Measurements from ENCODE around the gene NLRP3. TPM values are rescaled to one million over a fixed set of nuclear protein-coding genes. Genes with fewer than 3 reads are reported as not detected.
A peak's percentile ranks its signal among the peaks of the same experiment; 100 is the strongest.
"Not testable (repeated sequence)": the region's sequence is repeated elsewhere in the genome, so short reads cannot be mapped to it uniquely, and the experiment has no call there.

NLRP3 gene
- total and polyA plus RNA-seq, 9 of the 15 experiments (the other 6 are each of a cell fraction or from before 2014, with no cell fraction given) = not detected

DNA sequence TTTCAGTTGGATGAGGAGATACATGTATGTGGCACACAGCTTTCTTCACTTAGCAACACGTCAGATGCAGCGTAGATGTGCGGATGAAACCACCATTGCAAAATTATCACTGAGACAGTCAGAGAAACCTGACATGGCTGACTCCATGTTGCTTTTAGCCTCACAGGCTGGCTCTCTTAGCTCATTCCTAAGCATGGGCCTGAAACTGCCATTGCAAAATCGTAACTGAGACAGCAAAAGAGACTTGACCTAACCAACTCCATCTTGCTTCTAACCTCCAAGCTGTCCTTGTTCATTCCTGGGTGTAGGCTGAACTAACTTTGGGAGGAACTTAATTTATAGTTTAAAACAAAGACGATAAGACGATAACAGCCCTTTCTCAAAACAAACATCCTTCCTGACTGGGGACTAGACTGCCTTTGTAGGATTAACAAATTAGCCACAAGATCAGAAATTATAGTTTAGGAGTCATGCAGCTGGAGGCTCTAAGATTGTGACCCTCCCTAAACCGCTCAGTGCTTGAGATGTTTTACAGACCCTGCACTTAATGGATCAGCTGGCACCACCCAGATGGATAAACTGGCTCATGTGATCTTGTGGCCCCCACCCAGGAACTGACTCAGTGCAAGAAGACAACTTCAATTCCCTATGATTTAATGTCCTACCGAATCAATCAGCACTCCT, 41.2 kb upstream of the NLRP3 start (continued):
- TF ChIP-seq, protein P1, sequence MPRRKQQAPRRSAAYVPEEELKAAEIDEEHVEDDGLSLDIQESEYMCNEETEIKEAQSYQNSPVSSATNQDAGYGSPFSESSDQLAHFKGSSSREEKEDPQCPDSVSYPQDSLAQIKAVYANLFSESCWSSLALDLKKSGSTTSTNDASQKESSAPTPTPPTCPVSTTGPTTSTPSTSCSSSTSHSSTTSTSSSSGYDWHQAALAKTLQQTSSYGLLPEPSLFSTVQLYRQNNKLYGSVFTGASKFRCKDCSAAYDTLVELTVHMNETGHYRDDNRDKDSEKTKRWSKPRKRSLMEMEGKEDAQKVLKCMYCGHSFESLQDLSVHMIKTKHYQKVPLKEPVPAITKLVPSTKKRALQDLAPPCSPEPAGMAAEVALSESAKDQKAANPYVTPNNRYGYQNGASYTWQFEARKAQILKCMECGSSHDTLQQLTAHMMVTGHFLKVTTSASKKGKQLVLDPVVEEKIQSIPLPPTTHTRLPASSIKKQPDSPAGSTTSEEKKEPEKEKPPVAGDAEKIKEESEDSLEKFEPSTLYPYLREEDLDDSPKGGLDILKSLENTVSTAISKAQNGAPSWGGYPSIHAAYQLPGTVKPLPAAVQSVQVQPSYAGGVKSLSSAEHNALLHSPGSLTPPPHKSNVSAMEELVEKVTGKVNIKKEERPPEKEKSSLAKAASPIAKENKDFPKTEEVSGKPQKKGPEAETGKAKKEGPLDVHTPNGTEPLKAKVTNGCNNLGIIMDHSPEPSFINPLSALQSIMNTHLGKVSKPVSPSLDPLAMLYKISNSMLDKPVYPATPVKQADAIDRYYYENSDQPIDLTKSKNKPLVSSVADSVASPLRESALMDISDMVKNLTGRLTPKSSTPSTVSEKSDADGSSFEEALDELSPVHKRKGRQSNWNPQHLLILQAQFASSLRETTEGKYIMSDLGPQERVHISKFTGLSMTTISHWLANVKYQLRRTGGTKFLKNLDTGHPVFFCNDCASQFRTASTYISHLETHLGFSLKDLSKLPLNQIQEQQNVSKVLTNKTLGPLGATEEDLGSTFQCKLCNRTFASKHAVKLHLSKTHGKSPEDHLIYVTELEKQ (CRISPR knock-in tag; IDR thresholded peaks at IDR 0.05) = peak; percentile 93
- TF ChIP-seq ZNF583 (CRISPR knock-in tag; IDR thresholded peaks at IDR 0.05) (peak; percentile 97), BACH1 (tag; IDR thresholded peaks at IDR 0.05) (peak; percentile 89), GTF2E2 (tag; IDR thresholded peaks at IDR 0.05) (0 out of 2 replicates have a peak, but pooled peaks have one; percentile 49), KLF1 (tag; IDR thresholded peaks at IDR 0.05) (0 out of 2 replicates have a peak, but pooled peaks have one; percentile 55), MAFG (tag; conservative IDR thresholded peaks at IDR 0.05) (peak; percentile 37; the same call in 1 of the 2 replicates), ZNF766 (CRISPR knock-in tag; conservative IDR thresholded peaks at IDR 0.05) (peak; percentile 95), PPARD (CRISPR knock-in tag; IDR thresholded peaks at IDR 0.05) (peak; percentile 64; the same call in 1 of the 2 replicates), E2F3 (CRISPR knock-in tag; IDR thresholded peaks at IDR 0.05) (peak; percentile 96), PYGO2 (tag; IDR thresholded peaks at IDR 0.05) (peak; percentile 94), SMAD3 (CRISPR knock-in tag; conservative IDR thresholded peaks at IDR 0.05) (peak; percentile 99), PTTG1 (tag; IDR thresholded peaks at IDR 0.05; ENCODE audit: low read depth) (peak; percentile 91)
- TF ChIP-seq, protein P2, sequence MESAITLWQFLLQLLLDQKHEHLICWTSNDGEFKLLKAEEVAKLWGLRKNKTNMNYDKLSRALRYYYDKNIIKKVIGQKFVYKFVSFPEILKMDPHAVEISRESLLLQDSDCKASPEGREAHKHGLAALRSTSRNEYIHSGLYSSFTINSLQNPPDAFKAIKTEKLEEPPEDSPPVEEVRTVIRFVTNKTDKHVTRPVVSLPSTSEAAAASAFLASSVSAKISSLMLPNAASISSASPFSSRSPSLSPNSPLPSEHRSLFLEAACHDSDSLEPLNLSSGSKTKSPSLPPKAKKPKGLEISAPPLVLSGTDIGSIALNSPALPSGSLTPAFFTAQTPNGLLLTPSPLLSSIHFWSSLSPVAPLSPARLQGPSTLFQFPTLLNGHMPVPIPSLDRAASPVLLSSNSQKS (CRISPR knock-in tag; IDR thresholded peaks at IDR 0.05) = peak; percentile 93
- TF ChIP-seq, protein P3, sequence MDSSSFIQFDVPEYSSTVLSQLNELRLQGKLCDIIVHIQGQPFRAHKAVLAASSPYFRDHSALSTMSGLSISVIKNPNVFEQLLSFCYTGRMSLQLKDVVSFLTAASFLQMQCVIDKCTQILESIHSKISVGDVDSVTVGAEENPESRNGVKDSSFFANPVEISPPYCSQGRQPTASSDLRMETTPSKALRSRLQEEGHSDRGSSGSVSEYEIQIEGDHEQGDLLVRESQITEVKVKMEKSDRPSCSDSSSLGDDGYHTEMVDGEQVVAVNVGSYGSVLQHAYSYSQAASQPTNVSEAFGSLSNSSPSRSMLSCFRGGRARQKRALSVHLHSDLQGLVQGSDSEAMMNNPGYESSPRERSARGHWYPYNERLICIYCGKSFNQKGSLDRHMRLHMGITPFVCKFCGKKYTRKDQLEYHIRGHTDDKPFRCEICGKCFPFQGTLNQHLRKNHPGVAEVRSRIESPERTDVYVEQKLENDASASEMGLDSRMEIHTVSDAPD (CRISPR knock-in tag; IDR thresholded peaks at IDR 0.05) = 0 out of 2 replicates have a peak, but pooled peaks have one; percentile 77
- TF ChIP-seq, protein P4, sequence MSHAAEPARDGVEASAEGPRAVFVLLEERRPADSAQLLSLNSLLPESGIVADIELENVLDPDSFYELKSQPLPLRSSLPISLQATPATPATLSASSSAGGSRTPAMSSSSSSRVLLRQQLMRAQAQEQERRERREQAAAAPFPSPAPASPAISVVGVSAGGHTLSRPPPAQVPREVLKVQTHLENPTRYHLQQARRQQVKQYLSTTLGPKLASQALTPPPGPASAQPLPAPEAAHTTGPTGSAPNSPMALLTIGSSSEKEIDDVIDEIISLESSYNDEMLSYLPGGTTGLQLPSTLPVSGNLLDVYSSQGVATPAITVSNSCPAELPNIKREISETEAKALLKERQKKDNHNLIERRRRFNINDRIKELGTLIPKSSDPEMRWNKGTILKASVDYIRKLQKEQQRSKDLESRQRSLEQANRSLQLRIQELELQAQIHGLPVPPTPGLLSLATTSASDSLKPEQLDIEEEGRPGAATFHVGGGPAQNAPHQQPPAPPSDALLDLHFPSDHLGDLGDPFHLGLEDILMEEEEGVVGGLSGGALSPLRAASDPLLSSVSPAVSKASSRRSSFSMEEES (CRISPR knock-in tag; IDR thresholded peaks at IDR 0.05) = peak; percentile 51
- TF ChIP-seq, protein P5, sequence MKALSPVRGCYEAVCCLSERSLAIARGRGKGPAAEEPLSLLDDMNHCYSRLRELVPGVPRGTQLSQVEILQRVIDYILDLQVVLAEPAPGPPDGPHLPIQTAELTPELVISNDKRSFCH (CRISPR knock-in tag; IDR thresholded peaks at IDR 0.05) = not testable (repeated sequence)
- TF ChIP-seq, protein P5 (tag; IDR thresholded peaks at IDR 0.05) = peak; percentile 98
- TF ChIP-seq, protein P6, sequence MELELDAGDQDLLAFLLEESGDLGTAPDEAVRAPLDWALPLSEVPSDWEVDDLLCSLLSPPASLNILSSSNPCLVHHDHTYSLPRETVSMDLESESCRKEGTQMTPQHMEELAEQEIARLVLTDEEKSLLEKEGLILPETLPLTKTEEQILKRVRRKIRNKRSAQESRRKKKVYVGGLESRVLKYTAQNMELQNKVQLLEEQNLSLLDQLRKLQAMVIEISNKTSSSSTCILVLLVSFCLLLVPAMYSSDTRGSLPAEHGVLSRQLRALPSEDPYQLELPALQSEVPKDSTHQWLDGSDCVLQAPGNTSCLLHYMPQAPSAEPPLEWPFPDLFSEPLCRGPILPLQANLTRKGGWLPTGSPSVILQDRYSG (tag; conservative IDR thresholded peaks at IDR 0.05; ENCODE audit: low read depth) = peak; percentile 95

Measured in K562 (cell line).